Skeletal muscle tissue (tissue), 4 donors: ENCODE data around the gene RPH3AL. TPM values are rescaled to one million over a fixed set of nuclear protein-coding genes. Genes with fewer than 3 reads are reported as not detected.

Source experiments
- H3K27ac ChIP-seq: one replicate; pipeline ENCODE4 v1.7.0; 2013; ENCODE audit warnings: mild to moderate bottlenecking, low read depth, low read length, inconsistent platforms
- H3K27me3 ChIP-seq, 3 donors: one replicate each; pipeline ENCODE4 v1.7.0; 2013; ENCODE audit warnings: low read length in 3 of 3; ENCODE audit not compliant: control insufficient read depth in 3 of 3, insufficient read depth in 3 of 3
- H3K36me3 ChIP-seq, 3 donors: one replicate each; pipeline ENCODE4 v1.7.0; 2013; ENCODE audit warnings: low read length in 3 of 3; ENCODE audit not compliant: control insufficient read depth in 3 of 3, insufficient read depth in 3 of 3
- H3K4me1 ChIP-seq, 3 donors: one replicate each; pipeline ENCODE4 v1.7.0; 2013; ENCODE audit warnings: low read length in 3 of 3, mild to moderate bottlenecking in 3 of 3; ENCODE audit not compliant: control insufficient read depth in 3 of 3, insufficient read depth in 3 of 3
- H3K4me3 ChIP-seq, 3 donors: one replicate each; pipeline ENCODE4 v1.7.0; 2013; ENCODE audit warnings: low read length in 3 of 3
- H3K9ac ChIP-seq, 3 donors: one replicate each; pipeline ENCODE4 v1.7.0; 2013; ENCODE audit warnings: low read length in 3 of 3, mild to moderate bottlenecking in 3 of 3, moderate library complexity in 2 of 3, low read depth in 1 of 3
- H3K9me3 ChIP-seq, 3 donors: one replicate each; pipeline ENCODE4 v1.7.0; 2013; ENCODE audit warnings: low read length in 3 of 3; ENCODE audit not compliant: control insufficient read depth in 3 of 3
- total RNA-seq: library from RNA; depleted of rRNA; stranded (reverse); fragments of >200 nt; gene quantifications from one replicate; pipeline ENCODE4 v1.2.3, GENCODE V29; 2014
- donor health status: Osteomylitis.

RPH3AL gene
- total RNA-seq, 1 donor from 2014 or later = 1.6 TPM

DNA sequence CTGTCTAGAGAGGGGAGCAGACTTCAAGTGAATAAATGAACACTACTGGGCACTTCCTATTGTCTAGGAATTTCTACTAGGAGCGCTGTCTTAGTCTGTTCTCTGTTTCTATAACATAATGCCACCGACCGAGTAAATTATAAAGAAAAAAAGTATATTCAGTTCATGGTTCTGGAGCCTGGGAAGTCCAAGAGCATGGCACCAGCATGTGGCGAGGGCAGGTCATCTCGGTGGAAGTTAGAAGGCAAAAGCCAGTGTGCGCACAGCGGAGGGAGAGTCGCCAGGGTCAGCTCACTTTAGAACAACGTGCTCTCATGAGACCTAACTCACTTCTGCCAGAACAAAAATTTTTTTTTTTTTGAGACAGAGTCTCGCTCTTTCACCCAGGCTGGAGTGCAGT lies 35.5 kb upstream of the RPH3AL start:
- H3K27me3 ChIP-seq = peaks cover 6 to 16% (median 9%) of the 10 kb centered on the region in 3 donors
- no peak overlapping the region for H3K4me3 ChIP-seq
- no peaks in the 10 kb centered on the region for H3K36me3 ChIP-seq
- H3K9me3 ChIP-seq = no peaks in the 10 kb centered on the region
- no peak overlapping the region for H3K9ac ChIP-seq
- H3K27ac ChIP-seq = no peak overlapping the region
- H3K4me1 ChIP-seq = peaks cover 4 to 8% (median 5%) of the 10 kb centered on the region in 3 donors

DNA sequence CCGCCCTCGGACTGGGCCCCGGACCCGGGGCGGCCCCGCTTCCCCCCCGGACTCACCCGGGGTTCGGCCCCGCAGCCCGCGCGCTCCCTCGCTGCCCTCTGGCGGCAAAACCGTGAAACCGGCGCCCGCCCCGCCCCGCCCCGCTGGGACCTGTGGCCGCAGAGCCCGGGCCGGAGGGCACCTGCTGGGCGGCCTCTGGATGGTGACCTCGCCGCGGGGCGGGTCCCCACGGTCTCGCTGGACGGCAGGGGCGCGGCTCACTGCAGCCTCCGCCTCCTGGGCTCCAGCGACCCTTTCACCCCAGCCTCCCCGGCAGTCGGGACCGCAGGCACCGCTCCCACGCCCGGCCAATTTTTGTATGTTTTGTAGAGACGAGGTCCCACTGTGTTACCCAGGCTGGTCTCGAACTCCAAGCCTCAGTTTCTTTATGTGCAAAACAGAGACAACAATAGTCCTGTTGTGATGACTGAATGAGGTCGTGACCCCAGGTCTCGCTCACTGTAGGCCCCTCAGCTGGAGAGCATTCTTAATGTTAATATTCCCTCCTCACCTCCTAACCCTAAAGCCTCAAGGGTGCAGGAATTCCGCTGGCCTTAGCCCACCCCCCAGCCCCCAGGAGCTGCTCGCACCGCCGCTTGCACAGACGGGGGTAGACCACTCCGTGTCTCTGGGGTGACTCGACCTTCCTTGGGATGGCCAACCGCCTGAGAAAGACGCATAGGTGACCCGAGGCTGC lies 33.7 kb upstream of the RPH3AL start:
- Histone ChIP-seq H3K4me1 (peaks cover 4 to 13% (median 9%) of the 10 kb centered on the region in 3 donors), H3K9ac (no peak overlapping the region), H3K4me3 (peak overlapping the region in 1 of 3 donors; percentile 22), H3K27me3 (peaks cover 8 to 20% (median 15%) of the 10 kb centered on the region in 3 donors), H3K27ac (no peak overlapping the region), H3K9me3 (no peaks in the 10 kb centered on the region), H3K36me3 (no peaks in the 10 kb centered on the region)

DNA sequence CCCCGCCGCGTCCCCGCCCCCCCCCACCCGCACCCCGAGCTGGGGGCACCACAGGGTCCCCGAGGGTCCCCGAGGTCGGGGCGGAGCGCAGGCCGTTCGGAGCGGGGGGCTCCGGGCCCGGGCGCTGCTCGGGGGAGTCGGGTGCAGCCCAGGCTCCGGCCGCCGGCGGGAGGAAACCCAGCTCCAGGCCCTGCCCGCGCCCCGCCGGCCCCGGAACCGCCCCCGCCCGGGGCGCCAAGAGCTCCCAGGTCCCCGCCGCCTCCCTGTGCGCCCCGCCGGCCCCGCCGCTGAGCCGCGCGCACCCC lies 33.2 kb upstream of the RPH3AL start:
- H3K9me3 ChIP-seq = no peaks in the 10 kb centered on the region
- peaks cover 4 to 13% (median 9%) of the 10 kb centered on the region in 3 donors for H3K4me1 ChIP-seq
- H3K27ac ChIP-seq = no peak overlapping the region
- H3K36me3 ChIP-seq = no peaks in the 10 kb centered on the region
- H3K4me3 ChIP-seq = peak overlapping the region in 1 of 3 donors; percentile 13
- no peak overlapping the region for H3K9ac ChIP-seq
- H3K27me3 ChIP-seq = peaks cover 8 to 20% (median 15%) of the 10 kb centered on the region in 3 donors

GRCh38 chr17:385178-385835 lies 32.7 kb upstream of the RPH3AL start:
- Histone ChIP-seq H3K27me3 (peaks cover 8 to 20% (median 15%) of the 10 kb centered on the region in 3 donors), H3K36me3 (no peaks in the 10 kb centered on the region), H3K9ac (peak overlapping the region in 2 of 3 donors; percentile 32 to 70), H3K27ac (no peak overlapping the region), H3K4me1 (peaks cover 4 to 13% (median 9%) of the 10 kb centered on the region in 3 donors), H3K4me3 (peak overlapping the region; percentile 30 to 54 (median 36)), H3K9me3 (no peaks in the 10 kb centered on the region)

- H3K27me3 ChIP-seq = peaks cover 8 to 24% (median 15%) of the 10 kb centered on the region in 3 donors
- H3K4me1 ChIP-seq = peaks cover 4 to 13% (median 9%) of the 10 kb centered on the region in 3 donors
- no peaks in the 10 kb centered on the region for H3K9me3 ChIP-seq
- peak overlapping the region in 2 of 3 donors; percentile 32 to 70 for H3K9ac ChIP-seq
- H3K4me3 ChIP-seq = peak overlapping the region; percentile 30 to 54 (median 36)
- peak overlapping the region; percentile 12 for H3K27ac ChIP-seq
- H3K36me3 ChIP-seq = no peaks in the 10 kb centered on the region
These were observed 32.1 kb upstream of the RPH3AL start for GRCh38 chr17:384622-385177.

DNA sequence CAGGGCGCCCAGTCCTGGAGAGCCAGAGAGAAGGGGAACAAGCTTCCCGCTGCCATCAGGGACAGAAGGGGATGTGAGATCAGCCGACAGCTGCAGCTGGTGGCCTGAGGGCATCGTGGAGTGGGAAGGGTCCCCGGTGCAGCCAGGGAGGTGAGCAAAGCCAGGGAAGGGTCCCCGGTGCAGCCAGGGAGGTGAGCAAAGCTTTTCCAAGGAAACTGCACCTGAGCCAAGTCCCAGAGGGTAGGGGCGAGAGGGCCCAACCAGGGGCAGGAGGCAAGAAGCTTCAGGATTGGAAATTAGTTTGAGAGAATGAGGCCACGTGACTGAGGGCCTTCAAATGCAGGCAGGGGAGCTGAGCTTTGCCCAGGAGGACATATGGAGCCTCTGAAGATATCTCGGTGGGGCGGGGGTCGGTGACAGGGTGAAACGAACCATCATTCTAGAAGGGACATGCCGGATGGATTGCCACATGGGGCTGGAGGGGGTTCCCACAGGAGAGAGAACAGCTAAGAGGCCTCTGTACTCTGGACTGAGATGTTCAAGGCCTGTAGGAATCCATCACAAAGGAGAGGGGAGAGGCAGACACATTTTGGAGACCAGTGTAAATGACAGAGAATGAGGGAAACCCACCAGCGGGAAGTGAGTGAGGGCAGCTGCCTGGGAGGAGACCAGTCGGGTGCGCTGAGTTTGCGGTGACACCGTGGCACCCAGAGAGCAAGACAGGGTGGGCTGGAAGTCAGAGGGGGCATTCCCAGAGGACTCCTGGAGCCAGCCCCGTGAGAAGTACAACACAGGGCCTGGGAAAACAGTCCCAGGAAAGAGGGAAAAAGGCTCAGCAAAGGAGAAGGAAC lies 31.4 kb upstream of the RPH3AL start:
- Histone ChIP-seq H3K4me3 (no peak overlapping the region), H3K9me3 (no peaks in the 10 kb centered on the region), H3K9ac (peak overlapping the region in 1 of 3 donors; percentile 33), H3K27me3 (peaks cover 12 to 28% (median 20%) of the 10 kb centered on the region in 3 donors), H3K27ac (peak overlapping the region; percentile 12), H3K36me3 (no peaks in the 10 kb centered on the region), H3K4me1 (peaks cover 4 to 13% (median 9%) of the 10 kb centered on the region in 3 donors)

- Histone ChIP-seq H3K27ac (peak overlapping the region; percentile 30), H3K9me3 (no peaks in the 10 kb centered on the region), H3K4me3 (no peak overlapping the region), H3K9ac (no peak overlapping the region), H3K4me1 (peaks cover 4 to 13% (median 9%) of the 10 kb centered on the region in 3 donors), H3K36me3 (no peaks in the 10 kb centered on the region), H3K27me3 (peaks cover 12 to 31% (median 20%) of the 10 kb centered on the region in 3 donors)
These were observed 30.3 kb upstream of the RPH3AL start for GRCh38 chr17:382644-383533.

DNA sequence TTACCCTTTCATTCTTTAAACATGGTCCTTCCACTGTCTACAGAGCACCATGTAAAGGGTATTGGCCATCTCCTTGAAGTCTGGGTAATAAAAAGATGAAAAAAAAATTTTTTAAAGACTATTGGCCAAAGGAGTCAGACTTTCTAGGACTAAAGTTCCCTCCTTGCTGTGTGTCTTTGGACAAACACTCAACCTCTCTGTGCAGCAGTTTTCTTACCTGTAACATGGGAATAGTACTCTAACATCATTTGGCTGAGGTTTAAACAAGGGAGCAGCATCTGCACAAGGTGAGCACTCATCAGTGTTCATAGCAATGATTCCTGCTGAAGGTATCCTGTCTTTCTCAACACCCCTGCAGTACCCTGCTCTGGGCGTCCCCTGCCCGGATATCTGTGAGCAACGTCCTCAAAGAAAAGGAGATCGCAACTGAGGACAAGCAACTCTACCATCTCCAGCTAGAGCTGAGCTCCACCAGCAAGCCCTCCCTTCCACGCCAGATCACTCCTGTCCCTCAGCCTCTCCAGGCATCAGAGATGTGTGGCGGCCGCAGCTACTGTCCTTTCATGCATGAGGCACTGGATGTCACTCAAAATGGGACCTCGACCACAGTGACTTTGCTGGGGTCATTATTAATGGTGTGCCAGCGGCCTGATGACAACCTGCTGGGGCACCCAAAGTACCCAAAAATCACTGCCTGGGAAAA lies 29.5 kb upstream of the RPH3AL start:
- peaks cover 12 to 31% (median 16%) of the 10 kb centered on the region in 3 donors for H3K27me3 ChIP-seq

More for the DNA sequence above, 29.5 kb upstream of the RPH3AL start:
- Histone ChIP-seq H3K4me1 (peaks cover 4 to 13% (median 9%) of the 10 kb centered on the region in 3 donors), H3K9me3 (no peaks in the 10 kb centered on the region), H3K4me3 (no peak overlapping the region), H3K27ac (no peak overlapping the region), H3K9ac (no peak overlapping the region), H3K36me3 (no peaks in the 10 kb centered on the region)
